GM23248 (cell line): Measurements from ENCODE around the gene OGN.

Experiments
- EZH2 ChIP-seq: fragments of 200-600 bp; sonication (generic); IDR thresholded peaks from 2 replicates; pipeline ENCODE4 v1.6.1; 2018; ENCODE audit warnings: antibody characterized with exemption, mild to moderate bottlenecking; ENCODE audit not compliant: insufficient read depth, poor library complexity, severe bottlenecking
- EZH2phosphoT487 ChIP-seq: fragments of 200-600 bp; sonication (generic); IDR thresholded peaks from 2 replicates; pipeline ENCODE4 v1.6.1; 2018; ENCODE audit warnings: antibody characterized with exemption, moderate library complexity, mild to moderate bottlenecking, low read depth; ENCODE audit not compliant: insufficient read depth

- TF ChIP-seq EZH2 = no peak
- TF ChIP-seq EZH2phosphoT487 = no peak
Observed at GRCh38 chr9:92429836-92430235, 25.5 kb upstream of the OGN start.
